H1 (cell line): ENCODE measurements around the gene EXOC1. TPM values are rescaled to one million over a fixed set of nuclear protein-coding genes. Genes with fewer than 3 reads are reported as not detected.

ENCODE experiments used
- BCL11A ChIP-seq, 2 experiments: IDR thresholded peaks; one replicate each; pipeline ENCODE4 v1.6.1; 2011; ENCODE audit warnings: low read depth in 2 of 2, low read length in 2 of 2, mild to moderate bottlenecking in 2 of 2
- CBX5 ChIP-seq: fragments of 300-800, 300-1000 bp; sonication (generic); IDR thresholded peaks from 2 replicates; pipeline ENCODE4 v1.7.1; 2016; ENCODE audit warnings: antibody characterized with exemption, low read length, low read depth
- CBX8 ChIP-seq: fragments of 300-800, 300-1000 bp; sonication (generic); IDR thresholded peaks from 2 replicates; pipeline ENCODE4 v1.7.1; 2016; ENCODE audit warnings: low read depth, low read length, borderline replicate concordance
- CHD1 ChIP-seq: IDR thresholded peaks from 2 replicates; pipeline ENCODE4 v1.6.1; 2012; ENCODE audit warnings: low read depth, low read length, improper control_type of control experiment
- GTF2F1 ChIP-seq: IDR thresholded peaks from 2 replicates; pipeline ENCODE4 v1.6.1; 2012; ENCODE audit warnings: low read depth, low read length, improper control_type of control experiment, borderline replicate concordance
- HDAC2 ChIP-seq, 2 experiments: fragments of 300-600 bp in 1 of 2; sonication (generic) in 1 of 2; IDR thresholded peaks; 2 replicates each; pipeline ENCODE4 v1.6.1; 2011 to 2012; ENCODE audit warnings: low read depth in 2 of 2, low read length in 2 of 2, mild to moderate bottlenecking in 2 of 2, moderate library complexity in 2 of 2, borderline replicate concordance in 1 of 2, inconsistent platforms in 1 of 2
- JUN ChIP-seq: IDR thresholded peaks from 2 replicates; pipeline ENCODE4 v1.6.1; 2011; ENCODE audit warnings: low read depth, mild to moderate bottlenecking, improper control_type of control experiment, low read length
- SAP30 ChIP-seq: fragments of 300-600 bp; sonication (generic); IDR thresholded peaks from 2 replicates; pipeline ENCODE4 v1.7.1; 2012; ENCODE audit warnings: low read length, moderate library complexity, mild to moderate bottlenecking, inconsistent platforms; ENCODE audit not compliant: insufficient read depth, insufficient replicate concordance
- SIRT6 ChIP-seq: IDR thresholded peaks from one replicate; pipeline ENCODE4 v1.7.1; 2012; ENCODE audit warnings: low read length, inconsistent platforms
- SIX5 ChIP-seq: IDR thresholded peaks from 2 replicates; pipeline ENCODE4 v1.6.1; 2011; ENCODE audit warnings: mild to moderate bottlenecking, low read depth, low read length
- TAF1 ChIP-seq: IDR thresholded peaks from 2 replicates; pipeline ENCODE4 v1.6.1; 2011; ENCODE audit warnings: mild to moderate bottlenecking, low read depth, low read length
- polyA plus RNA-seq, 7 experiments: library from polyadenylated mRNA; depleted of rRNA in 3 of 7; stranded (reverse) in 5 of 7; unstranded in 2 of 7; fragments of >200 nt in 5 of 7; fragments of 200-250 nt in 2 of 7; gene quantifications; 1 replicate in 5 of 7; 2 replicates in 1 of 7; 4 replicates in 1 of 7; pipeline versions ENCODE4 v1.2.1 to v1.2.3, GENCODE V29; 2011 to 2013; ENCODE audit warnings: missing spikeins in 2 of 7, mixed read lengths in 2 of 7
- total RNA-seq: library from RNA; stranded (reverse); fragmentation: NEBNext Ultra II Directional; extraction: Animal tissue kit (Norgen Biotek cat#: 25700); gene quantifications from 2 replicates; pipeline ENCODE4 v1.2.1, GENCODE V29; 2021
- TF ChIP-seq, protein P1 (sequence below): fragments of 300-600 bp; sonication (generic); IDR thresholded peaks from 2 replicates; pipeline ENCODE4 v1.7.1; 2012; ENCODE audit warnings: low read length, moderate library complexity, mild to moderate bottlenecking, inconsistent platforms; ENCODE audit not compliant: insufficient replicate concordance

The EXOC1 gene
- total and polyA plus RNA-seq, 2 of the 8 experiments (the other 6 are each of a cell fraction or from before 2014, with no cell fraction given): 5.9 to 19.6 TPM

DNA sequence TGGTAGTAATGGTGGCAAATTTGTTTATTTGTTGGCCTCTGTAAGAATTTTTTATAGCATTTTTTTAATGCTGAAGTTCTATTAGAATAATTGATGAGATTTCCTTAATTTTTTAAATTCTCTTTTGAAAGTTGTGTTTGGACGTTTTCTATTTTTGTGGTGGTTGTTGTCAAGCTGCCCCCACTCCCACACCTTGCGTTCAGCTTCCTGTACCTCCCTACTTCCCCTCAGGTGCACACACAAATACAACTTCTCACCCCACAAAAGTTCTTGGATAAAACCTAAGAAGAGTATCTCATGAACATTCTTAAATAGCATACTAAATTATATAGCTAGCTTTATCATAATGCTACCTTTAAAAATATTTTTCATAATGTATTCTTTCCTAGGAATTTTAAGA is 38.7 kb downstream of the EXOC1 start (continued):
- TF ChIP-seq, protein P1, sequence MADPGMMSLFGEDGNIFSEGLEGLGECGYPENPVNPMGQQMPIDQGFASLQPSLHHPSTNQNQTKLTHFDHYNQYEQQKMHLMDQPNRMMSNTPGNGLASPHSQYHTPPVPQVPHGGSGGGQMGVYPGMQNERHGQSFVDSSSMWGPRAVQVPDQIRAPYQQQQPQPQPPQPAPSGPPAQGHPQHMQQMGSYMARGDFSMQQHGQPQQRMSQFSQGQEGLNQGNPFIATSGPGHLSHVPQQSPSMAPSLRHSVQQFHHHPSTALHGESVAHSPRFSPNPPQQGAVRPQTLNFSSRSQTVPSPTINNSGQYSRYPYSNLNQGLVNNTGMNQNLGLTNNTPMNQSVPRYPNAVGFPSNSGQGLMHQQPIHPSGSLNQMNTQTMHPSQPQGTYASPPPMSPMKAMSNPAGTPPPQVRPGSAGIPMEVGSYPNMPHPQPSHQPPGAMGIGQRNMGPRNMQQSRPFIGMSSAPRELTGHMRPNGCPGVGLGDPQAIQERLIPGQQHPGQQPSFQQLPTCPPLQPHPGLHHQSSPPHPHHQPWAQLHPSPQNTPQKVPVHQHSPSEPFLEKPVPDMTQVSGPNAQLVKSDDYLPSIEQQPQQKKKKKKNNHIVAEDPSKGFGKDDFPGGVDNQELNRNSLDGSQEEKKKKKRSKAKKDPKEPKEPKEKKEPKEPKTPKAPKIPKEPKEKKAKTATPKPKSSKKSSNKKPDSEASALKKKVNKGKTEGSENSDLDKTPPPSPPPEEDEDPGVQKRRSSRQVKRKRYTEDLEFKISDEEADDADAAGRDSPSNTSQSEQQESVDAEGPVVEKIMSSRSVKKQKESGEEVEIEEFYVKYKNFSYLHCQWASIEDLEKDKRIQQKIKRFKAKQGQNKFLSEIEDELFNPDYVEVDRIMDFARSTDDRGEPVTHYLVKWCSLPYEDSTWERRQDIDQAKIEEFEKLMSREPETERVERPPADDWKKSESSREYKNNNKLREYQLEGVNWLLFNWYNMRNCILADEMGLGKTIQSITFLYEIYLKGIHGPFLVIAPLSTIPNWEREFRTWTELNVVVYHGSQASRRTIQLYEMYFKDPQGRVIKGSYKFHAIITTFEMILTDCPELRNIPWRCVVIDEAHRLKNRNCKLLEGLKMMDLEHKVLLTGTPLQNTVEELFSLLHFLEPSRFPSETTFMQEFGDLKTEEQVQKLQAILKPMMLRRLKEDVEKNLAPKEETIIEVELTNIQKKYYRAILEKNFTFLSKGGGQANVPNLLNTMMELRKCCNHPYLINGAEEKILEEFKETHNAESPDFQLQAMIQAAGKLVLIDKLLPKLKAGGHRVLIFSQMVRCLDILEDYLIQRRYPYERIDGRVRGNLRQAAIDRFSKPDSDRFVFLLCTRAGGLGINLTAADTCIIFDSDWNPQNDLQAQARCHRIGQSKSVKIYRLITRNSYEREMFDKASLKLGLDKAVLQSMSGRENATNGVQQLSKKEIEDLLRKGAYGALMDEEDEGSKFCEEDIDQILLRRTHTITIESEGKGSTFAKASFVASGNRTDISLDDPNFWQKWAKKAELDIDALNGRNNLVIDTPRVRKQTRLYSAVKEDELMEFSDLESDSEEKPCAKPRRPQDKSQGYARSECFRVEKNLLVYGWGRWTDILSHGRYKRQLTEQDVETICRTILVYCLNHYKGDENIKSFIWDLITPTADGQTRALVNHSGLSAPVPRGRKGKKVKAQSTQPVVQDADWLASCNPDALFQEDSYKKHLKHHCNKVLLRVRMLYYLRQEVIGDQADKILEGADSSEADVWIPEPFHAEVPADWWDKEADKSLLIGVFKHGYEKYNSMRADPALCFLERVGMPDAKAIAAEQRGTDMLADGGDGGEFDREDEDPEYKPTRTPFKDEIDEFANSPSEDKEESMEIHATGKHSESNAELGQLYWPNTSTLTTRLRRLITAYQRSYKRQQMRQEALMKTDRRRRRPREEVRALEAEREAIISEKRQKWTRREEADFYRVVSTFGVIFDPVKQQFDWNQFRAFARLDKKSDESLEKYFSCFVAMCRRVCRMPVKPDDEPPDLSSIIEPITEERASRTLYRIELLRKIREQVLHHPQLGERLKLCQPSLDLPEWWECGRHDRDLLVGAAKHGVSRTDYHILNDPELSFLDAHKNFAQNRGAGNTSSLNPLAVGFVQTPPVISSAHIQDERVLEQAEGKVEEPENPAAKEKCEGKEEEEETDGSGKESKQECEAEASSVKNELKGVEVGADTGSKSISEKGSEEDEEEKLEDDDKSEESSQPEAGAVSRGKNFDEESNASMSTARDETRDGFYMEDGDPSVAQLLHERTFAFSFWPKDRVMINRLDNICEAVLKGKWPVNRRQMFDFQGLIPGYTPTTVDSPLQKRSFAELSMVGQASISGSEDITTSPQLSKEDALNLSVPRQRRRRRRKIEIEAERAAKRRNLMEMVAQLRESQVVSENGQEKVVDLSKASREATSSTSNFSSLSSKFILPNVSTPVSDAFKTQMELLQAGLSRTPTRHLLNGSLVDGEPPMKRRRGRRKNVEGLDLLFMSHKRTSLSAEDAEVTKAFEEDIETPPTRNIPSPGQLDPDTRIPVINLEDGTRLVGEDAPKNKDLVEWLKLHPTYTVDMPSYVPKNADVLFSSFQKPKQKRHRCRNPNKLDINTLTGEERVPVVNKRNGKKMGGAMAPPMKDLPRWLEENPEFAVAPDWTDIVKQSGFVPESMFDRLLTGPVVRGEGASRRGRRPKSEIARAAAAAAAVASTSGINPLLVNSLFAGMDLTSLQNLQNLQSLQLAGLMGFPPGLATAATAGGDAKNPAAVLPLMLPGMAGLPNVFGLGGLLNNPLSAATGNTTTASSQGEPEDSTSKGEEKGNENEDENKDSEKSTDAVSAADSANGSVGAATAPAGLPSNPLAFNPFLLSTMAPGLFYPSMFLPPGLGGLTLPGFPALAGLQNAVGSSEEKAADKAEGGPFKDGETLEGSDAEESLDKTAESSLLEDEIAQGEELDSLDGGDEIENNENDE: no peak
- TF ChIP-seq JUN: no peak
- no peak for TF ChIP-seq TAF1
- TF ChIP-seq BCL11A (IDR thresholded peaks at IDR 0.05; ENCODE audit: low read depth in 2 of 2, low read length in 2 of 2): no peak
- no peak for TF ChIP-seq SAP30
- TF ChIP-seq CHD1: no peak
- TF ChIP-seq GTF2F1: no peak
- TF ChIP-seq SIX5: no peak
- no peak for TF ChIP-seq CBX8
- TF ChIP-seq SIRT6: no peak
- TF ChIP-seq HDAC2 (IDR thresholded peaks at IDR 0.05; ENCODE audit: borderline replicate concordance in 1 of 2, low read depth in 2 of 2, low read length in 2 of 2): no peak
- TF ChIP-seq CBX5: no peak
